ENCODE measurements around the gene TBC1D14. TPM values are rescaled to one million over a fixed set of nuclear protein-coding genes. Genes with fewer than 3 reads are reported as not detected.

Gene TBC1D14
- total and polyA plus RNA-seq, 10 of the 15 experiments (the other 5 are each of a cell fraction or from before 2014, with no cell fraction given): 0.87 to 39.3 (median 30.1) TPM

DNA sequence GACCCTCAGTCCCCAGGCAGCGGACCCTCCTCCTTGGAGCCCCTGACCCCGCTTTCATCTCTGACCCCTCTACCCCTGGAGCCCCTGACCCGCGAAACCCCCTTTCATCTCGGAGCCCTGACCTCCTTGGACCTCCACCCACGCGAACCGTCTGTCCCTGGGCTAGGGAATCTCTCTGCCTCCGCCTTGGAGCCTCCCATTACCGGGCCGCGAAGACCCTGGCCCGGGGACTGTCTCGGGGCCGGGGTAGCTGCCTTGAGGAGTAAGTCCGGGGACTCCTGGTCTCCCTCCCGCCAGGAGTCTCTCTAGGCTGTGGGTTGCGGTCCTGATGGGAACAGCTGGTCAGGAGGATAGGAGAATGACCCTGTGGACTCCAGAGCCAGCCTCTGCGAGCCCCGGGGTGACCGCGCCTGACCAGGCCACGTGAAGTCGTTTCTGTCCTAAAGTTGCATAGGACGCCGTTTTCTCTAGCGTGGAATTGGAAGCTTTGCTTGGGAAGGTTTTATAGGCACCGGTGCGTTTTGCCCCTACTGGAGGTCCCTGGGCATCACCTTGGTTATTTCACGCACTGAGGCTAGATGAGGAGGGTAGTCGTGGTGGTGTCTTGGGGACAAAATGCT, 824 bp downstream of the TBC1D14 start (continued):
- TF ChIP-seq NR2C1 (IDR thresholded peaks at IDR 0.05) (no peak), NFIC (IDR thresholded peaks at IDR 0.05; ENCODE audit: low read depth, low read length) (no peak)
- TF ChIP-seq, protein P1, sequence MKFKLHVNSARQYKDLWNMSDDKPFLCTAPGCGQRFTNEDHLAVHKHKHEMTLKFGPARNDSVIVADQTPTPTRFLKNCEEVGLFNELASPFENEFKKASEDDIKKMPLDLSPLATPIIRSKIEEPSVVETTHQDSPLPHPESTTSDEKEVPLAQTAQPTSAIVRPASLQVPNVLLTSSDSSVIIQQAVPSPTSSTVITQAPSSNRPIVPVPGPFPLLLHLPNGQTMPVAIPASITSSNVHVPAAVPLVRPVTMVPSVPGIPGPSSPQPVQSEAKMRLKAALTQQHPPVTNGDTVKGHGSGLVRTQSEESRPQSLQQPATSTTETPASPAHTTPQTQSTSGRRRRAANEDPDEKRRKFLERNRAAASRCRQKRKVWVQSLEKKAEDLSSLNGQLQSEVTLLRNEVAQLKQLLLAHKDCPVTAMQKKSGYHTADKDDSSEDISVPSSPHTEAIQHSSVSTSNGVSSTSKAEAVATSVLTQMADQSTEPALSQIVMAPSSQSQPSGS (IDR thresholded peaks at IDR 0.05; ENCODE audit: low read length): no peak
- TF ChIP-seq, protein P2, sequence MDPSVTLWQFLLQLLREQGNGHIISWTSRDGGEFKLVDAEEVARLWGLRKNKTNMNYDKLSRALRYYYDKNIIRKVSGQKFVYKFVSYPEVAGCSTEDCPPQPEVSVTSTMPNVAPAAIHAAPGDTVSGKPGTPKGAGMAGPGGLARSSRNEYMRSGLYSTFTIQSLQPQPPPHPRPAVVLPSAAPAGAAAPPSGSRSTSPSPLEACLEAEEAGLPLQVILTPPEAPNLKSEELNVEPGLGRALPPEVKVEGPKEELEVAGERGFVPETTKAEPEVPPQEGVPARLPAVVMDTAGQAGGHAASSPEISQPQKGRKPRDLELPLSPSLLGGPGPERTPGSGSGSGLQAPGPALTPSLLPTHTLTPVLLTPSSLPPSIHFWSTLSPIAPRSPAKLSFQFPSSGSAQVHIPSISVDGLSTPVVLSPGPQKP (IDR thresholded peaks at IDR 0.05; ENCODE audit: low read depth, low read length): no peak
- TF ChIP-seq, protein P3, sequence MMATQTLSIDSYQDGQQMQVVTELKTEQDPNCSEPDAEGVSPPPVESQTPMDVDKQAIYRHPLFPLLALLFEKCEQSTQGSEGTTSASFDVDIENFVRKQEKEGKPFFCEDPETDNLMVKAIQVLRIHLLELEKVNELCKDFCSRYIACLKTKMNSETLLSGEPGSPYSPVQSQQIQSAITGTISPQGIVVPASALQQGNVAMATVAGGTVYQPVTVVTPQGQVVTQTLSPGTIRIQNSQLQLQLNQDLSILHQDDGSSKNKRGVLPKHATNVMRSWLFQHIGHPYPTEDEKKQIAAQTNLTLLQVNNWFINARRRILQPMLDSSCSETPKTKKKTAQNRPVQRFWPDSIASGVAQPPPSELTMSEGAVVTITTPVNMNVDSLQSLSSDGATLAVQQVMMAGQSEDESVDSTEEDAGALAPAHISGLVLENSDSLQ (IDR thresholded peaks at IDR 0.05): no peak
